ENCODE results near the gene SNRPB.

DNA sequence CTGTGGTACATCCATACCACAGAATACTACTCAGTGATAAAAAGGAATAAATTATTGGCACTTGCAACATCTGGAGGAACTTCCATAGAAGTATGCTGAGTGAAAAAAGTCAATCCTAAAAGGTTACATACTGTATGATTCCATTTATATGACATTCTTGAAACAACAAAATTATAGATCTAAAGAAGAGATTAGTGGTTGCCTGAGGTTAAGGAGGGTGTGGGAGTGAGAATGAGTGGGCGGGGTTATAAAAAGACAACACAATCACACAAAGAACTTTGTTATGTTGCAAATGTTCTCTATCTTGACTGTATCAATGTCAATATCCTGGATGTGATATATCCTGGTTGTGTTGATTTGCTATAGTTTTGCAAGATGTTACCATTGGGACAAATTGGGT, 21.2 kb downstream of the SNRPB start:
- TF ChIP-seq, protein P1, sequence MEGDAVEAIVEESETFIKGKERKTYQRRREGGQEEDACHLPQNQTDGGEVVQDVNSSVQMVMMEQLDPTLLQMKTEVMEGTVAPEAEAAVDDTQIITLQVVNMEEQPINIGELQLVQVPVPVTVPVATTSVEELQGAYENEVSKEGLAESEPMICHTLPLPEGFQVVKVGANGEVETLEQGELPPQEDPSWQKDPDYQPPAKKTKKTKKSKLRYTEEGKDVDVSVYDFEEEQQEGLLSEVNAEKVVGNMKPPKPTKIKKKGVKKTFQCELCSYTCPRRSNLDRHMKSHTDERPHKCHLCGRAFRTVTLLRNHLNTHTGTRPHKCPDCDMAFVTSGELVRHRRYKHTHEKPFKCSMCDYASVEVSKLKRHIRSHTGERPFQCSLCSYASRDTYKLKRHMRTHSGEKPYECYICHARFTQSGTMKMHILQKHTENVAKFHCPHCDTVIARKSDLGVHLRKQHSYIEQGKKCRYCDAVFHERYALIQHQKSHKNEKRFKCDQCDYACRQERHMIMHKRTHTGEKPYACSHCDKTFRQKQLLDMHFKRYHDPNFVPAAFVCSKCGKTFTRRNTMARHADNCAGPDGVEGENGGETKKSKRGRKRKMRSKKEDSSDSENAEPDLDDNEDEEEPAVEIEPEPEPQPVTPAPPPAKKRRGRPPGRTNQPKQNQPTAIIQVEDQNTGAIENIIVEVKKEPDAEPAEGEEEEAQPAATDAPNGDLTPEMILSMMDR (IDR thresholded peaks at IDR 0.05), result no peak
- no peak for TF ChIP-seq POLR2A (IDR thresholded peaks at IDR 0.05; ENCODE audit: low read depth)
- no peak for TF ChIP-seq EP300 (IDR thresholded peaks at IDR 0.05)
- no peak for TF ChIP-seq POLR2AphosphoS5 (IDR thresholded peaks at IDR 0.05)
